Measurements from ENCODE around the gene WAC.

- no peak for TF ChIP-seq ZNF384 (IDR thresholded peaks at IDR 0.05)
- no peak for TF ChIP-seq BHLHE40 (IDR thresholded peaks at IDR 0.05; ENCODE audit: borderline replicate concordance)
- no peak for TF ChIP-seq SUZ12 (IDR thresholded peaks at IDR 0.05)
- TF ChIP-seq SP1 (IDR thresholded peaks at IDR 0.05), result no peak
- no peak for TF ChIP-seq CTBP1 (IDR thresholded peaks at IDR 0.05; ENCODE audit: borderline replicate concordance)
- no peak for TF ChIP-seq FOXM1 (IDR thresholded peaks at IDR 0.05; ENCODE audit: borderline replicate concordance)
- TF ChIP-seq ELF4 (IDR thresholded peaks at IDR 0.05), result no peak
- TF ChIP-seq L3MBTL2 (conservative IDR thresholded peaks at IDR 0.05), result no peak
- no peak for TF ChIP-seq ARNT (IDR thresholded peaks at IDR 0.05)
- no peak for TF ChIP-seq FOXK2 (IDR thresholded peaks at IDR 0.05)
- TF ChIP-seq FOXA1 (IDR thresholded peaks at IDR 0.05), result no peak
- no peak for TF ChIP-seq HDGF (IDR thresholded peaks at IDR 0.05; ENCODE audit: borderline replicate concordance)
- no peak for TF ChIP-seq NFRKB (IDR thresholded peaks at IDR 0.05)
Measured at GRCh38 chr10:28542728-28543127, 9.8 kb downstream of the WAC start.
